Measurements from ENCODE around the gene CUBN. TPM values are rescaled to one million over a fixed set of nuclear protein-coding genes. Genes with fewer than 3 reads are reported as not detected.

The CUBN gene
- total RNA-seq, 3 donors from 2014 or later (not counting 1 experiment from before 2014, with no cell fraction given), result 4.7 to 5.6 (median 5.1) TPM

GRCh38 chr10:17077346-17077781 lies 52.2 kb downstream of the CUBN start:
- Mint-ChIP-seq H3K4me1 (no peaks in the 10 kb centered on the region), H3K4me3 (no peak overlapping the region), H3K9me3 (no peaks in the 10 kb centered on the region), H3K36me3 (peaks cover 9% of the 10 kb centered on the region), H3K27ac (no peak overlapping the region), H3K27me3 (ENCODE audit: low read depth in 2 of 2) (no peaks in the 10 kb centered on the region)
- no peak for TF ChIP-seq CTCF (IDR thresholded peaks at IDR 0.05)
- intact Hi-C loops (cut with micrococcal nuclease), result no loop called here
- H3K27ac ChIP-seq (ENCODE audit: low read length), result no peak overlapping the region
- H3K4me3 ChIP-seq (ENCODE audit: low read length), result no peak overlapping the region
- H3K9me3 ChIP-seq (ENCODE audit: control insufficient read depth, insufficient read depth, low read length), result no peaks in the 10 kb centered on the region
- 95% methylated on average over 4 of the region's 5 CpGs for whole genome bisulfite sequencing (ENCODE audit: insufficient coverage)
- no peaks in the 10 kb centered on the region for H3K4me1 ChIP-seq (ENCODE audit: control insufficient read depth, insufficient read depth, low read length)
- no peak for DNase-seq
- ATAC-seq, result no peak
- H3K27me3 ChIP-seq (ENCODE audit: control insufficient read depth, insufficient read depth, low read length), result no peaks in the 10 kb centered on the region
- H3K36me3 ChIP-seq (ENCODE audit: control insufficient read depth, insufficient read depth, low read length), result no peaks in the 10 kb centered on the region

- 84% methylated on average over 7 of the region's 8 CpGs for WGBS (ENCODE audit: insufficient coverage)
- intact Hi-C loops (cut with micrococcal nuclease), result no loop called here
- no peak overlapping the region for H3K27ac ChIP-seq (ENCODE audit: low read length)
- no peak overlapping the region for H3K4me3 ChIP-seq (ENCODE audit: low read length)
- no peaks in the 10 kb centered on the region for H3K27me3 ChIP-seq (ENCODE audit: control insufficient read depth, insufficient read depth, low read length)
- Mint-ChIP-seq H3K36me3 (peaks cover 9% of the 10 kb centered on the region), H3K9me3 (no peaks in the 10 kb centered on the region), H3K4me1 (no peaks in the 10 kb centered on the region), H3K4me3 (no peak overlapping the region), H3K27me3 (ENCODE audit: low read depth in 2 of 2) (no peaks in the 10 kb centered on the region), H3K27ac (no peak overlapping the region)
- TF ChIP-seq CTCF (IDR thresholded peaks at IDR 0.05), result no peak
- no peaks in the 10 kb centered on the region for H3K9me3 ChIP-seq (ENCODE audit: control insufficient read depth, insufficient read depth, low read length)
- no peaks in the 10 kb centered on the region for H3K4me1 ChIP-seq (ENCODE audit: control insufficient read depth, insufficient read depth, low read length)
- no peak for DNase-seq
- no peak for ATAC-seq
- H3K36me3 ChIP-seq (ENCODE audit: control insufficient read depth, insufficient read depth, low read length), result no peaks in the 10 kb centered on the region
These were observed 52.8 kb downstream of the CUBN start for GRCh38 chr10:17076626-17077345.

- no peaks in the 10 kb centered on the region for H3K27me3 Mint-ChIP-seq (ENCODE audit: low read depth in 2 of 2)
- H3K36me3 Mint-ChIP-seq, result peaks cover 8% of the 10 kb centered on the region
- Histone ChIP-seq H3K36me3 (ENCODE audit: control insufficient read depth, insufficient read depth, low read length) (no peaks in the 10 kb centered on the region), H3K27me3 (ENCODE audit: control insufficient read depth, insufficient read depth, low read length) (no peaks in the 10 kb centered on the region), H3K4me1 (ENCODE audit: control insufficient read depth, insufficient read depth, low read length) (no peaks in the 10 kb centered on the region), H3K9me3 (ENCODE audit: control insufficient read depth, insufficient read depth, low read length) (no peaks in the 10 kb centered on the region), H3K4me3 (ENCODE audit: low read length) (no peak overlapping the region), H3K27ac (ENCODE audit: low read length) (no peak overlapping the region)
- no peak overlapping the region for H3K4me3 Mint-ChIP-seq
- ATAC-seq, result no peak
- H3K9me3 Mint-ChIP-seq, result no peaks in the 10 kb centered on the region
- WGBS (ENCODE audit: insufficient coverage), result 93% methylated on average over 2 of the region's 2 CpGs
- no peaks in the 10 kb centered on the region for H3K4me1 Mint-ChIP-seq
- TF ChIP-seq CTCF (IDR thresholded peaks at IDR 0.05), result no peak
- intact Hi-C loops (cut with micrococcal nuclease), result no loop called here
- DNase-seq, result no peak
- no peak overlapping the region for H3K27ac Mint-ChIP-seq
These were observed 53.9 kb downstream of the CUBN start for GRCh38 chr10:17075533-17076359.

Data from natural killer cell (primary cell).